Measurements from ENCODE around the gene CNTNAP2.

CNTNAP2 gene

DNA sequence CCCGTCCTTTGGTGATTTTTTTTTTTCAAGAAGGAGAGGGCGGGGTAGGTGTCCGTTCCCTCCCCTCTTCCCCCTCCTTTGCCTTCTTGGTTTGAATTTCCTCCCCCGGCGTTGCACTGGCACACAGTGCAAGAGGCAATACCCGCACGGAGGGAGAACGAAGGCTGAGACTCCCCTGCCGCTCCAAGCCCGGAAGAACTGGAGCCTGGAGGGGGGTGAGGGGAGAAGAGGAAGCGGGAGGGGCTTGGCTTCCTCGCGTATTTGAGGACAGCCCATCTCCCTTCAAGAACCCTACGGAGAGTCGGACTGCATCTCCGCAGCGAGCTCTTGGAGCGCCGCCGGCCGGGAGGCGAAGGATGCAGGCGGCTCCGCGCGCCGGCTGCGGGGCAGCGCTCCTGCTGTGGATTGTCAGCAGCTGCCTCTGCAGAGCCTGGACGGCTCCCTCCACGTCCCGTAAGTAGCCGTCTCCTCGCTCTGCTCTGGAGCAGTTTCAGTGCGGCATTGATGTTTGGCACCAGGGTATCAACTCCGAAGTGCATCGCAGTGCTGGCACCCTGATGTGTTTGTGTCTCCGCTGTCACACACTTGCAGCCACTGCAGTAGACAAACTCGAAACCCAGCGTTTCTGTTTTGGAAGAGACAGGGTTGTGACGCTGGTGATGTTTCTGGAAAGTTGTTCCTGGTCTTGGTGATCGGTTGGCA lies at the start of gene CNTNAP2:
CNTNAP2 (plus strand) TSS at position 281 of the 702 bp plus-strand sequence; CDS start at position 357, 76 bp downstream.
- no peak for FAIRE-seq
- DNase-seq (ENCODE audit: insufficient read length, low spot score) = no peak

DNA sequence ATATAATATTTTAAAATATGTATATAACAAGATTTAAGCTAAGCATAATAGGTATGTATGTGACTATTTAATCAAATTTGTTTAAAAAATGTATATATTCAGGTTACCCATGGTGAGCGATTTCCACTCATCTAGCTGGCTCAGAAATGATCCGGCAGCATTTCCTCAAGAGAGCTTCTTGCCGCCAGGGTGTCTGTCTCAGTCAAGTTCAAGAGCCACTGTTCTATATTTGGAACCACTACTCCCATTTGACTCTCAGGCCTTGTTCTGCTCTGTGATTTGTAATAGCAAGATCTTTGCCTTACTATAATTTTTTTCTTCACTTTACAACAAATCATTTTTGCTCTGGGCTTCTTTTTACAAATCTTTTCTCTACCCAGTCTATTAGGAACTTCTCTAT lies 48.7 kb upstream of the CNTNAP2 start:
- DNase-seq (ENCODE audit: insufficient read length, low spot score) (no peak), FAIRE-seq (no peak)

DNA sequence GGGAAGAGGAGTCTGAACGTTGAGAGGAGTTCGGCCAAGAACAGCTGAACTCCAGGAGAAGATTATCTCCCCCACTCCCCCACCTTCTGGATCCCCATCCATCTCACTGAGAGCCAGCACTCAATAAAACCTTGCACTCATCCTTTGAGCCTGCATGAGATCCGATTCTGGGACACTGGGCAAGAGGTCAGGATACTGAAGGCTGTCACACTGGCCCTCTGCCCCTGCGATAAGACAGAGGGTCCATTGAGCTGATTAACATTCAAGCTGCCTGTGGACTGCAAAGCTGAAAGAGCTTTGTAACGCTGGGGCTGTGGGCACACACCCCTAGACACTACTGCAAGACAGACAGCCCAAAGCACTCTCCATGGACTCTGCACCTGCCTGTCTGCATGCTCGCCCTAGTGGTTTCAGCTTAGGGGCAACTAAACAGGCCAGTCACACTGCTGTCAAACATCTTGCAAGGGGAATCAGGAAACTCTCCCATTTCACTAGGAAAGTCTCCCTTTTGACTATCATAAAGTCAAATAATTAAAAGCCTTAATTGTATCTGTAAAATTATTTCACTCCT lies 42.3 kb upstream of the CNTNAP2 start:
- FAIRE-seq (no peak), DNase-seq (ENCODE audit: insufficient read length, low spot score) (no peak)

DNA sequence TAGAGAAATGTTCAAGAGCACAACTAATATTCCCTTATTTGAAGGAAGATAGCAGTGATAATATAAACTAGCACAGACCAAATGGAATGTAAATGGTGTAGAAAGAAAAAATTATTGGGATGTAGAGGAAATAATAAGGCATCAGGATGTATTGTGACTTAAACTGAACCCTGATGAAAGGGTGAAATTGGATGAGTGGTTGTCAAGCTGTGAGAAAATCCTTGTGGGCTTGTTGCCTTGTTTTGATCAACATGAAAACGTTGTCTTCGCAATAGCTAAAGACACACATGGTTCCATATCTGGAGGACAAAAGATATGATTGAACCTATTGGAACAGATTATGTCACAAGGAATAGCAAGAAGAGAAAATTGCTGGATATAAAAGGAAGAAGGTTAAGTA lies 40.3 kb upstream of the CNTNAP2 start:
- FAIRE-seq (no peak), DNase-seq (ENCODE audit: insufficient read length, low spot score) (no peak)

DNA sequence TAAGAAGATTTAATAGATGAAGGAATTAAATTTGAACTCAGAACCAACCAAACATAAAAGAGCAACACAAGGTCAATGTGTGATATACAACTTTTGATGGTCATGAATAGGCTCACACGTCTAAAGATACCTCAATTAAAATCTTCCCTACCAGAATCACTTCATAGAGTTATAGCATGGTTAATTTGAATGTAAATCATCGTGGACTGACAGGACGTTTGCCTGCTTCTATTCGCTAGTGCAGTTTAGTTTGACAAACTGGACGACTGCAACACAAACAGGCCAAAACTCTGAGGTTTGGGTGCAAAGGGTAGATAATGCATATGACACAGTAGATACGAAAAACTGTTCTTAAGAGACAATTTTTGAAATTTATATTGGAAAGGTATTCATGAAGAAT lies 32.5 kb upstream of the CNTNAP2 start:
- FAIRE-seq (no peak), DNase-seq (ENCODE audit: insufficient read length, low spot score) (no peak)

DNA sequence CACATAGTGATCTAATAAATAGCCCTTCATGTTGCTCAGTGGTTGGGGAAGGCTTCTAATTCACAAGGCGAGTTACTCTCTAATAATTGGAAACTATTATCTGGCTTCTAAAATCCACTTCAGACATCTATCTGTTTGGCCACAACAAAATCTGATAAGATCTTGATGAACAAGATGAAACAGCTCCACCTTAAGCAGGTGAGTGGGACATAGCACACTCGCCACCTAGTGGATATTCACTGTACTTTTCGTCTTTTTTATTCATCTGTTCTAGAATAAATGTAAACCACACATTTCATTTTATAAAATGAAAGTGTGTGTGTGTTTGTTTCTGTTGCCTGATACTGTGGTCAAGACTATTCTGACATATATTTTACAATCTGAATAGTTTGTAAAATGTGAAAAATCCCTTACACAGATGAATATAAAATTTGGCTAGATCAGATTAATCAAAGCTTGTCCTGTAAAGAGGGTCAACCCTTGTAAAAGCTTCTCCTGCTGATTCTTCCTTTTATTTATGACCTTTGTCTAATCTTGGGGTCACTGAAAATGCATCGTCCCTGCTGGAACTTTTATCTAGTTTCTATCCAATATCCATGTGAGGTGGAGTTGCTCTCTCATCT lies 26.5 kb upstream of the CNTNAP2 start:
- DNase-seq (ENCODE audit: insufficient read length, low spot score) (peak; percentile 8), FAIRE-seq (no peak)

DNA sequence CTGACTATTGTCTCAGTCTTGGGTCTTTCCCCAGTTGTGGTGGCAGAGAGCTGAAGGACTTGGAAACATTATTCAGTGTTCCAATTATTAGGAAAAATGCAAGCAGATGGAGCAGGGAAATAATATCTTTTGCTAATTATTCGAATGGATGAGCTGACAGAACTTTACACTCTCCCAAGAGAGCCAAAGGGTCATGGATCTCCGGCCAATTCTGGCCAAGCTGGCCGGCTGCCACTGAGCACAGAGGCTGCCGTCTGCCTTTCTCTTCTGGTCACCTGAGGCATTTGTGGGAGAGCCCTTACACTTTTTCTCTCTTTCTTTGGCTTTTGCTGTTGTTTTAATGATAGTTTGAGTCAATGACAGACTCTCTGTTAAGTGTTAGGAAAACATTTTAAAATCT lies 22.2 kb upstream of the CNTNAP2 start:
- no peak for DNase-seq (ENCODE audit: insufficient read length, low spot score)
- FAIRE-seq = no peak

DNA sequence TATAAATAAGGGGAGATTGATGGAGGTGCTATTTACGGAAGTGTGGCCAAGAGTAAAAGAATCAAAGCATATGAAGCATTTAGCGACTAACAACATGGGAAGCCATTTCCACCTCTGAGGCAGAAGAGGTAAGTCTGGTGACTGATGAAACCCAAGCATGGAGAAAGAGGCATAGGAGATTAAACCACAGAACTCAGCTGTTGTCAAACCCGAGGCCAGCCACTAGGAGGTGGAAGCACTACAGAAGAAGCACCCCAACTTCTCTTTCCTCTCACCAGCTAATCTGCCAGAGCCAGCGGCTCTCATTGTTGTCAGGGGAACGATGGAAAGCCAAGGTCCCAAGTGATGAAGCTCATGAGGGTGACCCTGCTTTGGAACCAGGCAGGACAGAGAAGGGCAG lies 19.6 kb upstream of the CNTNAP2 start:
- FAIRE-seq (no peak), DNase-seq (ENCODE audit: insufficient read length, low spot score) (no peak)

DNA sequence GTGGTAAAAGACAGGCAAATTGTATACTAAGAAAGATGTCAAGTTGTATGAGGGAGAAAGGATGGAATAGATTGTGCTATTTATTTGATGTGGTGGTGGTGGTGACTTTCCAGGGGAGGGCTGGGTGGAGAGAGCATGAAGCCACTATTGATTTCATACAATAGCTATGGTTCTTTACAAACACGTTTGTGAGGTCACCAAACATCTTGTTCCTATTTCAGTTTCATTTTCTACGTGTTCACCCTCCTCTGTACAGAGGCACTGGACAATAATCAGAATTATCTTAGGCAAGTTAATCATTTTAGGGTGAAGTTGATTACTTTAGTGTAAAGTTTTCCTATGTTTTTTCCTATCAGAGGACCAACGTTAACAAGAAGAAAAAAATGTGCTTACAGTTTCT lies 10.3 kb upstream of the CNTNAP2 start:
- DNase-seq (ENCODE audit: insufficient read length, low spot score) (no peak), FAIRE-seq (no peak)

DNA sequence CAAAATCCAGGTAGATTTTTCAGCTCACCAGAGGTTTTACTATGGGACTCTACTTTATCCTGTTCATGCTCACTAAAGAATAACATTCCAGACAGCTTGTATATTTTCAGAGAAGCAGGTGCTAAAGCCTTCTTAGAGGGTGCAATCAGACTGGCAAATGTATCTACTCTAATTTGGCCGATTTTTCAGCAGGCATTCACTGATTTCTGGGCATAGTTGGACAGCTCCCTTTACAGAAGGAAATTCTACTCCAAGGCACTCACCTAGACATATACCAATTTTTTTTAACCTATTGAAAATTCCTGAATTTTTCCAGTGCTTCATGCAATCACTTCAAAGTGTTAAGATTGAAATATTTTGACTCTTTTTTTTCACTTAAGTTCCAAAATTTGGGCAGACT lies 3.8 kb upstream of the CNTNAP2 start:
- no peak for DNase-seq (ENCODE audit: insufficient read length, low spot score)
- FAIRE-seq = no peak

DNA sequence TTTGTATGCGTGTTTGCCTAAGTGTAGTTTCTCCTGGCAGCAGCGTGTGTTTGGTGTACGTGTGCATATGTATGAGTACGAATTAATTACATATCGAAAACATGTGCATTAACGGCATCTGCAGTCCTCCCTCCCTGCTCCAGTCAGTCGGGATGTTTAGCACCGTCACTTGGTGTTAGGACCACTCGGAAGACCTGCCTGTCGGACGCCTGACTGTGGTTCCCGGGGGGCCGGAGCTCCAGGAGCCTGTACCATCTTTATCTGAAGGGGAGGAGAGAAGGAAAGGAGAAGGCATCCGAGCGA lies 1.1 kb upstream of the CNTNAP2 start:
- DNase-seq (ENCODE audit: insufficient read length, low spot score) = no peak
- FAIRE-seq = no peak

DNA sequence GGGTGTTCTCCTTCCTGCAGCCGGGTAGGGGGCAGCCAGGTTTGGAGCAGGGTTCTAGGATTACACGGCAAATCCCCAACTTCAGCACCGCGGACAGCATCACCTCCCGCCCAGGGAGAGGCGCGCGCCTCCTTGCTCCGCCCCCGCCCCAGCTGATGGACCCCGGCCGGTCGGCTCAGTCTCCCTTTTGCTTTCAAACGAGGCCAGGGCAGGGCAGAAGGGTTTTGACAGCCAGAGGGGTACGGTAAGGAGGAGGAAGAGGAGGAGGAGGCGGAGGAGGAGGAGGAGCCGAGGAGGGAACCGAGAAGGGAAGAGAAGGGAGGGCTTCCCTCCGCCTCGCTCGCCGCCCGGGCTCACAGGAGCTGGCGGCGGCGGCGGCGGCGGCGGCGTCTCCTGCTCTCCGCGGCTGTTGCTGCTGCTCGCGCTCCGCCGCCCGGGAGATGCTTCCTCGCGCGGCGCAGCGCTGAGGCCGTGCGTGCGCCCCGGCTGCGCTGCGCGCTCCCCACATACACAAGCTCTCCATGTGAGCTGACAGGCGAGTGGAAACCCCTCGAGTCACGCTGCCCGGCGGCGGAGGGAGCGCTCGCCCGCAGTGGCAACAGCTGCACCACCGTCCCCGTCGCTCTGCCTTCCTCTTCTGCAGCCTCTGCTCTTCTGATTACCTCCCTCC lies 615 bp upstream of the CNTNAP2 start:
- no peak for FAIRE-seq
- no peak for DNase-seq (ENCODE audit: insufficient read length, low spot score)

DNA sequence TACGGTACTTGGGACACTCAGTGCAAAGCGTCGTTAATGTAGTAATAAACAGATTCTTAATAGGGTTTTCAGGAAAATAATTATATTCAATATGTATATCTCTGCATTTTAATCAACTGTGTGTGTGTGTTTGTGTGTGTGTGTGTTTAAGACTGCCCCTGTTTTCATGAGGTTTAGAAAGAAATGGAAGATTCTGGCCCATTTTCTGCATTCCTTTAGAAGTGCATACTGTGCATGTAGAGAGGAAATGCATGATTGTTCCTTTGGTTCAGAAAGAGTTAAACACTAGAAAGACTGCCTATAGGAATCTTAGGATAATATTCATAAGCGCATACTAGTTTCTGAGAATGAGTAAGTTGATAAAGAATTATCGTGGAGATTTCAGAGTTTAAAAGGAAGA lies 975 bp downstream of the CNTNAP2 start:
- FAIRE-seq = no peak
- no peak for DNase-seq (ENCODE audit: insufficient read length, low spot score)

DNA sequence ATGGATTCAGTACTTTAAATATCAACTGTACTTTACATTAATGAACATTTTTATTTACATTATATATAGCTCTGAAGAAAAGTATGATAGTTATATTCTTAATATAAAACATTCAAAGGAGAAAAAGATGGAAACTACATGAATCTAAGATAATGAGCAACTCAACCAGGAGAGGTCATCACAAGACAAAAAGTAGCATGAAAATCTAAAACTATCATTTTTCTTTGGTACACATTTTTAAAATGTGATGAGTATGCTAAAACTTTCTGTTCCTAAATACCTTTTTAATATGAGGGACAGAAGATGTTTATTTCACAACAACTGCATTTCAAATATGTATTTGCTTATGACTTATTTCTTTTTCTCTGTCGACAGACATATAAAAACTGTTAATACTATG lies 2.4 kb downstream of the CNTNAP2 start:
- no peak for FAIRE-seq
- no peak for DNase-seq (ENCODE audit: insufficient read length, low spot score)

DNA sequence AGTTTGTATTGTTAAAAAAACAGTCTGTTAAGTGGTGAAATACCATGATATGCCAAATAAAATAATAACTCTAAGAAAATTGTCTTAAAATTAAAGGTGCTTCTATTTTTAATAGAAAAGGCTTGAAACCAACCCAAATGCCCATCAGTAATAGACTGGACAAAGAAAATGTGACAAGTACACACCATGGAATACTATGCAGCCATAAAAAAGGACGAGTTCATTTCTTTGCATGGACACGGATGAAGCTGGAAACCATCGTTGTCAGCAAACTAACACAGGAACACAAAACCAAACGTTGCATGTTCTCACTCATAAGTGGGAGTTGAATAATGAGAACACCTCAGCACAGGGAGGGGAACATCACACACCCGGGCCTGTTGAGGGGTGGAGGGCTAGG lies 7.1 kb downstream of the CNTNAP2 start:
- FAIRE-seq = no peak

DNA sequence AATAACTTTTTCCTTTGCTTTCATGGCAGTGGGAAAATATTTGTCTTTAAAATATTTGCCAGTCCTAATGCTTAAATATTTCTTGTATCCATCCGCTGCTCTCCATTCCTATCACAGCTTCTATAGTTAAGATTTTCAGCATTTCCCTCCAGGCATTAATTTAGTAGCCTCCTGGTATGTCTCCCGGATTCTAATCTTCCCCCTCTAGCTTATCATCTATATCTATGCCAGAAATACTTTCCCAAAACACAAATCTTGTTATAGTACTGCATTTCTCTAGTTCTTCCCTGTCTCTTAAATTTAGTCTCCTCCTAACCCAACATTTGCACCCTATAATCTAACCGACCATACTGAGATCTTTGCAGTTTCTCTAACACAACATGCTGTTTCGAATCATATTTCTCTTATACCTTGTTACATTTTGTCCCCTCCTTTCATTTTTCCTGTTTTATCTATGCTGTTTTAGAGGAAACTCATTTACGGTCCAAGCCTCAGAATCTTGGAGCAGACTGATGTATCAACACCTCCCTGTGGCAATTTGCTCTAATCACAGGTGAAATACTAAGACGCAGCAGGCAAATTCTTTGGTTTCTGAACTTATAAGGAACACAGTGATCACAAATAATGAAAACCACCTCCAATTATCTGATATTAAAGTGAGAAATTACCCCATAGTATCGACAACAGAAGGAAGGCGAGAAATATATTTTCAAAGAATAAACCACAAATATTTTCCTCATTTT lies 10.3 kb downstream of the CNTNAP2 start:
- FAIRE-seq = no peak
- no peak for DNase-seq (ENCODE audit: insufficient read length, low spot score)

More for the DNA sequence above, 7.1 kb downstream of the CNTNAP2 start:
- no peak for DNase-seq (ENCODE audit: insufficient read length, low spot score)

DNA sequence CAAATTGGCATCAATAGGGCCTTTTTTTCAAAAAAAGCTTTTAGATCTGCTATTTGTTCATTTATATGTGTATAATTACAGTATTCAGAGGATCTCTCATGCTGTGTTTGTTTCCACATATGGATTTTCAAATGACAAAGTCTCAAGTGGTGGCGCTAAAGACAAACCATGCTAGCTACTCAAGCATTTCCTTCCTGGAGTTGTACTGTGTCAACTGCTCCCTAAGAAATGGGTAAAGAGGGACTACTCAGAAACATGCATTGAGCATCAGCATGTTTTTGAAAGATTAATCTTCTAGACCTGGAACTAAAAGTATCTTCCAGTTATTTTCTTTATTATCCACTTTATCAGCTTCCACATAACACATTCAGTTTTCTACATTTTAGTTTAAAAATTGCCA lies 12.7 kb downstream of the CNTNAP2 start:
- no peak for DNase-seq (ENCODE audit: insufficient read length, low spot score)
- FAIRE-seq = no peak

DNA sequence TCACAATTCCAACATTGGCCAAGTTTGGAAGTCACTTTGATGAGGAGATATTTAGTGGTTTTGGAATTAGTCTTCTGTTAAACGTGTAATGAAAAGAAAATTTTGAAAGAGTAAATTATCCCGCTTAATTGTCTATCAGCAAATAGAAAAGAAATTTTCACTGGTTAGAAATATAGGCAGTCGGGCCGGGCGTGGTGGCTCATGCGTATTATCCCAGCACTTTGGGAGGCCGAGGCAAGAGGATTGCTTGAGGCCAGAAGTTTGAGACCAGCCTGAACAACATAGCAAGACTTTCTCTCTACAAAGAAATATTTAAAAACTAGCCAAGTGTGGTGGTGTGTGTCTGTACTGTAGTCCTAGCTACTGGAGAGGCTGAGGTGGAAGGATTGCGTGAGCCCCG lies 13.4 kb downstream of the CNTNAP2 start:
- DNase-seq (ENCODE audit: insufficient read length, low spot score) (no peak), FAIRE-seq (no peak)

DNA sequence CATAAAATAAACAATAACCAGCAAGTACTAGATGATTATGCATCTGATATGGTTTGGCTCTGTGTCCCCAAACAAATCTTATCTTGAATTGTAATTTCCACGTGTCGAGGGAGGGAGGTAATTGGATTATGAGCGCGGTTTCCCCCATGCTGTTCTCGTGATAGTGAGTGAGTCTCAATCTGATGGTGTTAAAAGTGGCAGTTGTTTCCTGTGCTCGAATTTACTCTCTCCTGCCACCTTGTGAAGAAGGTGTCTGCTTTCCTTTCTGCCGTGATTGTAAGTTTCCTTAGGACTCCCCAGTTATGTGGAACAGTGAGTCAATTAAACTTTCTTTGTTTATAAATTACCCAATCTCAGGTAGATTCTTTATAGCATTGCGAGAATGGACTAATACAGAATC lies 15.1 kb downstream of the CNTNAP2 start:
- DNase-seq (ENCODE audit: insufficient read length, low spot score) (no peak), FAIRE-seq (no peak)

DNA sequence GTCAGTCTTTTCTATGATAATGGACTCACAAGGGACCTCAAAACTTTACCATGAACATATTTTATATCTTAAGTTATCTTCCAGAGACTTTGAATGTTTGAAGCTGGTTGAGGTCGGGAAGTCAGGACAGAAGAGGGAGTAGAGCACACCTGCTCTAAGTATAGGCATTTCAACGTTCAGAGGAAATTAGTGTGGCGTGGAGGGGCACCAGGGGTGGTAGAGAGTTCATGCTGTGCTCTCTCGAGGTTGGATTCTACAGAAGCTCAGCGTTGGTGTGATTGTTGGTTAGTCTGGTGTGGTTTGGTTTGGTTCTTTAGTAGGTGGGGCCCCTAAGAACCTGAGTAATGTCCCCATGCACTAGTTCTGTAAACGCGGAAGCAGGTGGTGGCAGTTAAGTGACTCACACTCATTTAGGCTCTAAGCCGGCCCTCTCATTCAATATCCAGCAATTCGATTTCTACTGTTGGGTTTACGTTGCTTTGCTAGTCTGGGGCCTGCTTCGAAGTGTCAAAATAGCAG lies 19.8 kb downstream of the CNTNAP2 start:
- FAIRE-seq (no peak), DNase-seq (ENCODE audit: insufficient read length, low spot score) (no peak)

DNA sequence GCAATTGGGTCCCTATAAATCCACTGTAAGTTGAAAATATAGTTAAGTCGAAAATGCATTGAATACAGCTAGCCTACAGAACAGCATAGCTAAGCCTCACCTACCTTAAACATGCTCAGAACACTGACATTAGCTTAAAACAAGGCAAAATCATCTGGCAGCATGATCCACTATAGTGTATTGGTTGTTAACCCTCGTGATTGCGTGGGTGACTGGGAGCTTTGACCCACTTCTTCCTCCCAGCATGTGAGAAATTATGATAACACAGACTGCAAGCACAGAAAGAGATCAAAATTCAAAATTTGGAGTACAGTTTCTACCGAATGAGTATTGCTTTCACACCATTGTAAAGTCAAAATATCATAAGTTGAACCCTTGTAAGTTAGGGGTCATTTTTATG lies 22.3 kb downstream of the CNTNAP2 start:
- DNase-seq (ENCODE audit: insufficient read length, low spot score) = no peak
- FAIRE-seq = no peak

Data from GM19239 (cell line).